Thoracic aorta (tissue), 2 donors: Measurements from ENCODE around the gene LRMDA. TPM values are rescaled to one million over a fixed set of nuclear protein-coding genes. Genes with fewer than 3 reads are reported as not detected.

Source experiments
- ATAC-seq: fragments of 150-250 bp; one replicate; pipeline ENCODE4 v1.8.0; 2017; ENCODE audit warnings: low read depth; ENCODE audit not compliant: insufficient number of reproducible peaks, low FRiP score
- DNase-seq: peaks from one replicate; pipeline ENCODE4 v3.0.0-alpha.2; 2020; ENCODE audit warnings: low spot score
- H3K27ac ChIP-seq, 2 donors: fragments of 200-600 bp; sonication (generic); 1 replicate in 1 of 2; 2 replicates in 1 of 2; pipeline ENCODE4 v1.5.1; 2016; ENCODE audit warnings: mild to moderate bottlenecking in 2 of 2, moderate library complexity in 2 of 2
- H3K27me3 ChIP-seq: fragments of 200-600 bp; sonication (generic); replicated peaks from 2 replicates; pipeline ENCODE4 v1.6.0; 2016; ENCODE audit warnings: mild to moderate bottlenecking; ENCODE audit not compliant: insufficient read depth
- H3K36me3 ChIP-seq: fragments of 200-600 bp; sonication (generic); one replicate; pipeline ENCODE4 v1.5.1; 2016
- H3K4me1 ChIP-seq, 2 donors: fragments of 200-600 bp; sonication (generic); 1 replicate in 1 of 2; 2 replicates in 1 of 2; pipeline versions ENCODE4 v1.5.1 to v1.6.0; 2016; ENCODE audit warnings: low read depth in 2 of 2, mild to moderate bottlenecking in 1 of 2; ENCODE audit not compliant: control insufficient read depth in 1 of 2
- H3K4me3 ChIP-seq: fragments of 200-600 bp; sonication (generic); 2 replicates; pipeline ENCODE4 v1.5.1; 2016; ENCODE audit warnings: mild to moderate bottlenecking
- H3K9me3 ChIP-seq: fragments of 200-600 bp; sonication (generic); 2 replicates; pipeline ENCODE4 v1.5.1; 2016
- CTCF ChIP-seq: fragments of 200-600 bp; sonication (generic); IDR thresholded peaks from one replicate; pipeline ENCODE4 v1.5.1; 2019; ENCODE audit warnings: antibody characterized with exemption
- total RNA-seq, 2 donors: library from RNA; depleted of rRNA; stranded (reverse); fragments of >200 nt; gene quantifications; one replicate each; pipeline versions ENCODE4 v1.1.0 to v1.2.3, GENCODE V29; 2016

LRMDA gene
- total RNA-seq, 2 donors from 2014 or later = 8.3 to 36.6 TPM

DNA sequence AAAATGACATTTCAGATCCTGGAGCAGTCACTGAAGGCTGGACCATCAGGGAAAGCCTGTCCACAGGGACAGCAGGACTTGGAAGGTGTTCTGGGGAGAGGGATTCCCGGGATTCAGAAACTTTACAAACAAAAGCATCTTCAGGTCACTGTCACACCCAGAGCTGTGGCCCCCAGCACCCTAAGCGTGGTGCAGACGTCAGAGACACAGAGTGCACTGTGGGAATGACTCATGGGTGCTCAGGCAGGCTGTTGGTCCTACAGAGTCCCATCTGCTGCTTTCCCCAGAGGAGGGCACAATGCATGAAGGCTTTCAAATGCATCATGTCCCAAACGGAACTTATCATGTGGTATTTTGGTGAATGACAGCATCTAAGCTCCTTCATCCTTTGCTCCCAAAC, 13.1 kb upstream of the LRMDA start:
- H3K27ac ChIP-seq = no peak overlapping the region
- no peak overlapping the region for H3K4me3 ChIP-seq
- no peaks in the 10 kb centered on the region for H3K9me3 ChIP-seq
- TF ChIP-seq CTCF = no peak
- DNase-seq = no peak
- no peak for ATAC-seq
- H3K27me3 ChIP-seq = no peaks in the 10 kb centered on the region
- no peaks in the 10 kb centered on the region for H3K4me1 ChIP-seq
- no peaks in the 10 kb centered on the region for H3K36me3 ChIP-seq

- ATAC-seq (no peak), DNase-seq (no peak)
- Histone ChIP-seq H3K4me3 (no peak overlapping the region), H3K4me1 (no peaks in the 10 kb centered on the region), H3K9me3 (no peaks in the 10 kb centered on the region), H3K36me3 (no peaks in the 10 kb centered on the region), H3K27me3 (no peaks in the 10 kb centered on the region), H3K27ac (no peak overlapping the region)
- no peak for TF ChIP-seq CTCF
Observed at GRCh38 chr10:75418712-75419111, 12.7 kb upstream of the LRMDA start.

DNA sequence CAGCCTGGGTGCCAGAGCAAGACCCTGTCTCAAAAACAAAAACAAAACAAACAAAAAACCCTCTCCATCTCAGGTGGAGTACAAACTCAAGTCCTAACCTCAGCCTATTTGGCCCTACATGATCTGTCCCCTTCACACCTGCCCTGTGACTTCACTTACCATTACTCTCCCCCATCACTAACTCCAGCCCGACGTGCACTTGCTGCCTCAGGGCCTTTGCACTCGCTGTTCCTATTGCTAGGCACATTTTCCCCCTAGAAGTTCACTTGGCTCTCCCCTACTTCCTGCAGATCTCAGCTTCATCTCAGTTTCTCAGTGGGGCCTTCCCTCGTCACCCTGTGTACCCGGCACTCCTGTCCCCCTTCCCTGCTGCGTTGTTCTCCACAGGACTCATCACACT, 8.5 kb upstream of the LRMDA start:
- no peak for DNase-seq
- Histone ChIP-seq H3K4me1 (no peaks in the 10 kb centered on the region), H3K9me3 (no peaks in the 10 kb centered on the region), H3K36me3 (no peaks in the 10 kb centered on the region), H3K27ac (no peak overlapping the region), H3K27me3 (no peaks in the 10 kb centered on the region), H3K4me3 (no peak overlapping the region)
- TF ChIP-seq CTCF = no peak
- ATAC-seq = no peak

DNA sequence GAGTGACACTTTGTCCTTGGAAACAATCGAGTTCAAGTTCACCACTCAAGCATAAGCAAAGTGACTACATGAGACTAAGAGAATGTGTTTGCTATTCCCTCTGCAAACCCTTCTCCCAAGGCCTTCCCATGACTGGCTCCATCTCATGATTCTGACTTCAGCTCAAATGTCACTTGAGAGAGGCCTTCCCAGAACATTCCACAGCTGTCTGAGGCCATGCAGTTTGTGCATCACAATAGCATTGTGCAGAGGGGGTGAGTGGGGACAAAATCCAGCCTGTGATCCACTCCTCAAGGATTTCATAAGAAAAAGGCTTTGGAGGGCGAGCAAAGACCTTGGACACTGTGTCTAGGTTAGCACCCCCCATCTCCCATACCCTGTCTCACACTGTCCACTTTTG, 6.9 kb upstream of the LRMDA start:
- ATAC-seq (no peak), DNase-seq (no peak)
- Histone ChIP-seq H3K9me3 (no peaks in the 10 kb centered on the region), H3K36me3 (no peaks in the 10 kb centered on the region), H3K27ac (no peak overlapping the region), H3K27me3 (no peaks in the 10 kb centered on the region), H3K4me3 (no peak overlapping the region), H3K4me1 (peaks cover 0 to 6% of the 10 kb centered on the region in 2 donors)
- no peak for TF ChIP-seq CTCF

DNA sequence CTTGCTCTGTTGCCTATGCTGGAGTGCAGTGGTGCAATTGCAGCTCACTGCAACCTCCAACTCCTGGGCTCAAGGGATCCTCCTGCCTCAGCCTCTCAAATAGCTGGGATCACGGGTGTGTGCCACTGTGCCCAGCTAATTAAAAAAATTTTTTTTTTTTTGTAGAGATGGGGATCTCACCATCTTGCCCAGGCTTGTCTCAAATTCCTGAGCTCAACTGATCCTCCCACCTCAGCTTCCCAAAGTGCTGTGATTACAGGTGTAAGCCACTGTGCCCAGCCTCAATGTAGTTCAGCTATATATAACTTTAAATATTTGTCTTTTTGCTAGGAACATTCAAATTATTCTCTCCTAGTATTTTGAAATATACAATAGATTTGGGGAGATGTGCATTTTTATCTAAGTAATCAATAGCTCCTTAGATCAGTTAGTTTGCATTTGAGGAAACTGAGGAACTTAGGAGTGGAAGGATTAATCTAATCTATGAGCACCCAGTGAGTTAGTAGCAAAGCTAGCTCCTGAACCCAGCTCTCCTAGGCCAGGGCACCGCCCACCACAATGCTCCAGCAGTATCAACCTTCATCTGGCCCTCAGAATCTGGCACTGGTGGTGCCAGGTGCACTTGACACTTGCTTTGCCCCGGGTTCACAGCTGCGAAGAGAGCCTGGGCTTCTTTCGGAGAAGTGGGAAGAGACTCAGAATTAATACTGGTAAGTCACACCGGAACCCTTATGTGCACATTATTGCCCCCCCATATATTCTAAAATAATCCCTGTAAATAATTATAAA, 5.9 kb upstream of the LRMDA start:
- Histone ChIP-seq H3K36me3 (no peaks in the 10 kb centered on the region), H3K4me3 (no peak overlapping the region), H3K27ac (no peak overlapping the region), H3K4me1 (peaks cover 0 to 16% of the 10 kb centered on the region in 2 donors), H3K27me3 (no peaks in the 10 kb centered on the region), H3K9me3 (no peaks in the 10 kb centered on the region)
- DNase-seq = no peak
- no peak for ATAC-seq
- TF ChIP-seq CTCF = no peak
